ENCODE measurements around the gene VAV1.
"Not testable (repeated sequence)": the region's sequence is repeated elsewhere in the genome, so short reads cannot be mapped to it uniquely, and the experiment has no call there.

Gene VAV1

DNA sequence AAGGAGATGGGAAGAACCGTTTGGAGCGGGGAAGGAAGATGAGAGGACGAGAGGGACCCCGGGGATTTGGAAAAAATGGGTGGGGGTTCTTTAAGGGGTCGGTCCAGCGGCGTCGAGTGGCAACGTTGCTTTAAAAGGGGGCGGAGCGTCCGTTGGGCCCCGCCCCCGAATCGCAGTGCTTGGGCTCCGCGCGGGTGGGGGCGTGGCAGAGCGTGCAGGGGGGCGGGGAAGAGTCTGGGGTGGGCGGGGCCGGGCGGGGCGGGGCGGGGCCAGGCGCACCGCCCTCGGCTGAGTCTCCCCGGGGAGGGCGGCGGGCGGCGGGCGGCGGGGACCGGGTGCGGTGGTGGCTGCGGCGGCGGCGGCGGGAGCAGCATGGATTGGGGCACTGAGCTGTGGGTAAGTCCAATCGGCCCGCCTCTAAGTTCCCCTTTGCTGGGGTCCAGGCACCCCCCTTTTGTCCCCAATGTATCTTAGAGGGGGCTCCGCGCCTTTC, 33.1 kb upstream of the VAV1 start, which contains the start of gene TRIP10:
TSS of gene TRIP10 (plus strand) at position 291 of the 493 bp plus-strand sequence. CDS start at position 373, 82 bp downstream.
- peak within 1 kb of the TSS; percentile 87 to 95 for H3K4me3 ChIP-seq (ENCODE audit: low read depth in 1 of 2, low read length in 2 of 2)
- no peaks in the 10 kb centered on the region for H3K27me3 ChIP-seq (ENCODE audit: control insufficient read depth in 1 of 2, insufficient read depth in 2 of 2, low read length in 2 of 2)
- peaks cover 15% of the 10 kb centered on the region for H3K36me3 ChIP-seq (ENCODE audit: insufficient read depth, low read length)
- H3K27ac ChIP-seq (ENCODE audit: low read depth, low read length): peak within 1 kb of the TSS; percentile 98
- no peaks in the 10 kb centered on the region for H3K9me3 ChIP-seq (ENCODE audit: low read length)
- peaks cover 40% of the 10 kb centered on the region for H3K4me1 ChIP-seq (ENCODE audit: insufficient read depth, low read length)
- H3K9ac ChIP-seq (ENCODE audit: low read length): peak within 1 kb of the TSS; percentile 80

DNA sequence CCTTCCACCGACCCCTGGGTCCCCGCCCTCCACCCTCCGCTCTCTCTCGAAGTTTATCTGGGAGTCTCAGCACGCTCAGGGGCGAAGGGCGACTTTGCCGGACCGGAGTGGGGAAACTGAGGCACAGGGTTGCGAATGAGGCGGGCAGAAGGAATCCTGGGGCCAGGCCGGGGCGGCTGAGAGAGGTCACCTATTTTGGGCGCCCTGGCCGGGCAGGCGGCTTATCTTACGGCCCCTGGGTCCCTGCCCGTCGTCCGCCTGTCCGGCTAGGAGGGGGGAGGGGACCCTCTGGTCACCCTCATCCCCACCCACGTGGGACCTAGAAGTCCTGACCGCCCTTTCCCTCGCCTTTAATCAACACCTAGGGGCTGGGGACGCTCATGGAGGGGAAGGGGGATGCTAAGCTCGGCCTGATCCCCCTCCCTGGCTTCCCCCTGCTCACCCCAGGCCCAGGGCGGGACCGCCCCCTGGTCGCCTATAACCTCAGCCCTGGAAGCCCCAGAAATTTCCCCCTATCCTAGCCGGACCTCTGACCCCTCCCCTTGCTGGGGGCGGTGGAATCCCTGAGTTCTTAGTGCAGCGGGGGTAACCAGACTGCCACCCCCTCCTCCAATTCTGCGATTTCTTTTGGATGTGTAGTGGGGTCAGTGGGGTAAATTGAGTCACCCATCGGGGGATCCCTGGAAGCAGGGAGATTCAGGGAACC, 32.5 kb upstream of the VAV1 start:
- Histone ChIP-seq H3K36me3 (ENCODE audit: insufficient read depth, low read length) (peaks cover 16% of the 10 kb centered on the region), H3K4me1 (ENCODE audit: insufficient read depth, low read length) (peaks cover 46% of the 10 kb centered on the region)

DNA sequence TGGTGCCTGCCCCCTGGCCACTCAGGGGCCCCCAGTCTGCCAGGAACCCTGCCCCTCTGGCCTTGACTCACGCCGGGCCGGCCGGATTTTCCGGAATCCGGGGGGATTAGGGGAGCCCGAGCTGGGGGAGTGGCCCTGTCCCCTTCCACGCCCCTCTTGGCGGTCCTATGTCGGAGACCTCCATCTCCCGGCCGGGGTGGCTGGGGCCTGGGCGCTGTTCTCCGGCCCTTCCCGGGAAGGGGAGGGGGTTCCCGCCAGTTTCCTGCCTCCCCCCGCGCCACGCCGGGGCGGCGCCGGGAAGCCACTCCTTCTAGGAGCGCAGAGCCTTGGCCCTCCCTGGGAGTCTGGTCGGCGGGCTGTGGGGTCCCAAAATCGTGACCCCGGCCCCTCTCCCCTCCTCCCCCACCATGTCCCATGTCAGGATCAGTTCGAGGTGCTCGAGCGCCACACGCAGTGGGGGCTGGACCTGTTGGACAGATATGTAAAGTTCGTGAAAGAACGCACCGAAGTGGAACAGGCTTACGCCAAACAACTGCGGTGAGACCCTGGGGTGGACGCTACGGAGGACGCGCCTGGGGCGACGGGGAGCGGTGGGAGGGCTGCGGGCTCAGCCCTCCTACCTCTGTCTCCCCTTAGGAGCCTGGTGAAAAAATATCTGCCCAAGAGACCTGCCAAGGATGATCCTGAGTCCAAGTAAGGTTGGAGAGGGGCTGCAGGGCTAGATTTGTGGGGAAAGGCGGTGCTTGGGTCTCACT, 31.7 kb upstream of the VAV1 start:
- peak overlapping the region; percentile 92 for H3K27ac ChIP-seq (ENCODE audit: low read depth, low read length)
- peaks cover 21% of the 10 kb centered on the region for H3K36me3 ChIP-seq (ENCODE audit: insufficient read depth, low read length)
- H3K4me1 ChIP-seq (ENCODE audit: insufficient read depth, low read length): peaks cover 46% of the 10 kb centered on the region
- H3K9me3 ChIP-seq (ENCODE audit: low read length): no peaks in the 10 kb centered on the region
- H3K4me3 ChIP-seq (ENCODE audit: low read depth in 1 of 2, low read length in 2 of 2): peak overlapping the region; percentile 87 to 95
- peak overlapping the region; percentile 80 for H3K9ac ChIP-seq (ENCODE audit: low read length)
- no peaks in the 10 kb centered on the region for H3K27me3 ChIP-seq (ENCODE audit: control insufficient read depth in 1 of 2, insufficient read depth in 2 of 2, low read length in 2 of 2)

More for the DNA sequence above, 32.5 kb upstream of the VAV1 start:
- Histone ChIP-seq H3K9ac (ENCODE audit: low read length) (peak overlapping the region; percentile 80), H3K27ac (ENCODE audit: low read depth, low read length) (peak overlapping the region; percentile 92), H3K4me3 (ENCODE audit: low read depth in 1 of 2, low read length in 2 of 2) (peak overlapping the region; percentile 87 to 95), H3K27me3 (ENCODE audit: control insufficient read depth in 1 of 2, insufficient read depth in 2 of 2, low read length in 2 of 2) (no peaks in the 10 kb centered on the region), H3K9me3 (ENCODE audit: low read length) (no peaks in the 10 kb centered on the region)

DNA sequence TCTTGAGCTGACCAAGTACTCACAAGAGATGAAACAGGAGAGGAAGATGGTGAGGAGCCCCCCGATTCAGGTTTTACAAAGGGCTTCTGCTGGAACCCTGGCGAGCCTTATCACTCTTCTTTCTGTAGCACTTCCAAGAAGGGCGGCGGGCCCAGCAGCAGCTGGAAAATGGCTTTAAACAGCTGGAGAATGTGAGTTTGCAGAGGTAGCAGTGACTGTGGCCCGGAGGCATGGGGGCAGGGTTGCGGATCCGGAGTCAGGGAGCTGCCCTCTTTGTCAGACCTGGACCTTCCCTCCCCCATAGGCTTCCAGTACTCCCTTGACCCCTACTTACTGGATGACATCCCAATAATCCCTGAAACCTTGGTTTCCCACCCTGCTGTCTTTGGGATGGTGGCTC, 29.4 kb upstream of the VAV1 start:
- no peaks in the 10 kb centered on the region for H3K9me3 ChIP-seq (ENCODE audit: low read length)
- H3K4me3 ChIP-seq (ENCODE audit: low read depth in 1 of 2, low read length in 2 of 2): no peak overlapping the region
- H3K4me1 ChIP-seq (ENCODE audit: insufficient read depth, low read length): peaks cover 37% of the 10 kb centered on the region
- no peak overlapping the region for H3K9ac ChIP-seq (ENCODE audit: low read length)
- H3K27ac ChIP-seq (ENCODE audit: low read depth, low read length): no peak overlapping the region
- peaks cover 37% of the 10 kb centered on the region for H3K36me3 ChIP-seq (ENCODE audit: insufficient read depth, low read length)
- H3K27me3 ChIP-seq (ENCODE audit: control insufficient read depth in 1 of 2, insufficient read depth in 2 of 2, low read length in 2 of 2): no peaks in the 10 kb centered on the region

DNA sequence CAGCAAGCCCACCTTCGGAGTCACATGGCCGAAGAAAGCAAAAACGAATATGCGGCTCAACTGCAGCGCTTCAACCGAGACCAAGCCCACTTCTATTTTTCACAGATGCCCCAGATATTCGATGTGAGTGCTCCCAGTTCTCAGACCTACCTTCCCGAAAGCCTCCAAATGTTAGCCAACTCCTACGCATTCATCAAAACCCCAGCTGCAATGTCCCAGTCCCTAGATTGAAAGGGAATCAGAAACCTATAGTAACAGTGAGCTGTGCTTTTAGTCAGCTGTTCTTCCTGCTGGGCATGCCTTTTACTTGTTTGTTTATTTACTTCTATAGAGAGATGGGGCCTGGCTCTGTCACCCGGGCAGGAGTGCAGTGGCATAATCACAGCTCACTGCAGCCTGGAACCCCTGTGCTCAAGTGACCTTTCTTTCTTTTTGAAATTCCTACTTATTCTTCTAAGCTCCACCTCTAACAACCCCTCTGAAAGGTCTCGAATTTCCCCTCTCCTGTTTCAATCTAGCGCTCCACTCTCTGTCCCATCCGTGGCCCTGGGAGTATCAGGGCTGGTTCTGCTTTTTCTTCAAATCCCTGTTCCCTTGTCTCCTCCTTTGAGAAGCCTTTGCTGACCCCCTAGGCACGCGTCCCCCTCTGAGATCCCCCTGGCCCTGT, 28.7 kb upstream of the VAV1 start:
- Histone ChIP-seq H3K4me1 (ENCODE audit: insufficient read depth, low read length) (peaks cover 29% of the 10 kb centered on the region), H3K4me3 (ENCODE audit: low read depth in 1 of 2, low read length in 2 of 2) (peak overlapping the region in 1 of 2 donors; percentile 39)

DNA sequence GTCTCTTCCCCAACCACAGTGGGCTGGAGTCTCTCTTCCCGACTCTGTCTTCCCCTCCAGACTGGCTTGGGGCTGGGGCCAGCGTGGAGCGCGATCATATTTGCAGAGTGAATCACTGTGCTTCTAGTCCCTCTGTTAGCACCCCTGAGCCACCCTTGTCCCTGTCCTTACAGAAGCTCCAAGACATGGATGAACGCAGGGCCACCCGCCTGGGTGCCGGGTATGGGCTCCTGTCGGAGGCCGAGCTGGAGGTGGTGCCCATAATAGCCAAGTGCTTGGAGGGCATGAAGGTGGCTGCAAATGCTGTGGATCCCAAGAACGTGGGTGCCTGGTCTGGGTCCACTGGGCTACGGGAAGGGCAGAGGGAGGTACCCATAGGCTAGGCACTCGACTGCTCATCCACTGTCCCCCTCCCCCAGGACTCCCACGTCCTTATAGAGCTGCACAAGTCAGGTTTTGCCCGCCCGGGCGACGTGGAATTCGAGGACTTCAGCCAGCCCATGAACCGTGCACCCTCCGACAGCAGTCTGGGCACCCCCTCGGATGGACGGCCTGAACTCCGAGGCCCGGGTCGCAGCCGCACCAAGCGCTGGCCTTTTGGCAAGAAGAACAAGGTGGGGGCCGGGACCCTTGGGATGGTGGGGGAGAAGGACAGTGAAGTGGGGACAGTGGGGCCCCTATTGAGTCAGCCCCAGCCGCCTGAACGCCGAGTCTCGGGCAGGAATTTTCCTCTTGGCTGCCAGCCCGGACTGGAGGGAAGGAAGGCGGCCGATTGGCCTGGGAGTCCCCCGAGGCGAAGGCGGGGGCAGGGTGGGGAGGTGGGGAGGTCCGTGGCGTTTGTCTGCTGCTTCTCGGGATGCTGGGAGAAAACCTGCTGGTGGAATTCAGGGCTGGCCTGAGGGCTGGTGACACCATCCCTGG, 27.9 kb upstream of the VAV1 start:
- Histone ChIP-seq H3K4me1 (ENCODE audit: insufficient read depth, low read length) (peaks cover 25% of the 10 kb centered on the region), H3K9ac (ENCODE audit: low read length) (peak overlapping the region; percentile 53), H3K36me3 (ENCODE audit: insufficient read depth, low read length) (peaks cover 50% of the 10 kb centered on the region)

More for the DNA sequence above, 28.7 kb upstream of the VAV1 start:
- Histone ChIP-seq H3K27me3 (ENCODE audit: control insufficient read depth in 1 of 2, insufficient read depth in 2 of 2, low read length in 2 of 2) (no peaks in the 10 kb centered on the region), H3K36me3 (ENCODE audit: insufficient read depth, low read length) (peaks cover 45% of the 10 kb centered on the region), H3K27ac (ENCODE audit: low read depth, low read length) (peak overlapping the region; percentile 88), H3K9ac (ENCODE audit: low read length) (peak overlapping the region; percentile 53), H3K9me3 (ENCODE audit: low read length) (no peaks in the 10 kb centered on the region)

DNA sequence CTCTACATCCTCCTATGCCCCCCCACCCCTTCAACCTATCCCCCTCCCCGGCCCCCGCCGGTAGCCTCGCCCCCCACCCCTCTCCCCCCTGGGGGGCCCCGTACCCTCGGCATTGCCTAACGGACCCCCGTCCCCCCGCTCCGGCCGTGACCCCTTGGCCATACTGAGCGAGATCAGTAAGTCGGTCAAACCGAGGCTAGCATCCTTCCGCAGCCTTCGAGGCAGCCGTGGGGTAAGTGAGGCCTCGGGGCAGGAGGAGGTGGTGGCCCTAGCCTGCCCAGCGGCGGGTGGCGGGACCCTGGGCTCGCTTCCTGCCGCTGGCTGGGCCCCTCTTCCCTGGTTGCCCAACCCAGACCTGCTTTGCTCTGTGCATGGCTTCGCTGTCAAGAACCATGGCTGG, 26.5 kb upstream of the VAV1 start:
- Histone ChIP-seq H3K4me3 (ENCODE audit: low read depth in 1 of 2, low read length in 2 of 2) (no peak overlapping the region), H3K27ac (ENCODE audit: low read depth, low read length) (no peak overlapping the region), H3K36me3 (ENCODE audit: insufficient read depth, low read length) (peaks cover 60% of the 10 kb centered on the region), H3K4me1 (ENCODE audit: insufficient read depth, low read length) (peaks cover 25% of the 10 kb centered on the region), H3K9me3 (ENCODE audit: low read length) (no peaks in the 10 kb centered on the region), H3K9ac (ENCODE audit: low read length) (no peak overlapping the region), H3K27me3 (ENCODE audit: control insufficient read depth in 1 of 2, insufficient read depth in 2 of 2, low read length in 2 of 2) (no peaks in the 10 kb centered on the region)

More for the DNA sequence above, 27.9 kb upstream of the VAV1 start:
- Histone ChIP-seq H3K27me3 (ENCODE audit: control insufficient read depth in 1 of 2, insufficient read depth in 2 of 2, low read length in 2 of 2) (no peaks in the 10 kb centered on the region), H3K9me3 (ENCODE audit: low read length) (no peaks in the 10 kb centered on the region), H3K4me3 (ENCODE audit: low read depth in 1 of 2, low read length in 2 of 2) (peak overlapping the region; percentile 2 to 39), H3K27ac (ENCODE audit: low read depth, low read length) (peak overlapping the region; percentile 88)

DNA sequence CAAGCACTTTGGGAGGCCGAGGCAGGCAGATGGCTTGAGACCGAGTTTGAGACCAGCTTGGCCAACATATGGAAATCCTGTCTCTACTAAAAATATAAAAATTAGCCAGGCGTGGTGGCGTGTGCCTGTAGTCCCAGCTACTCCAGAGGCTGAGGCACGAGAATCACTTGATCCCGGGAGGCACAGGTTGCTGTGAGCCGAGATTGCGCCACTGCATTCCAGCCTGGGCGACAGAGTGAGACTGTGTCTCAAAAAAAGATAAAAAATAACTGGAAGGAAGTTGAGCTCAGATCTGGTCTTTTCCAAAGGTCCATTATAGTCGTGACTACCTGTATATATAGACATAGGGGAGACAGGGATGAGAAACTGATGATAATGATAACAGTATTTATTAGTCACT, 24.0 kb upstream of the VAV1 start:
- peaks cover 67% of the 10 kb centered on the region for H3K36me3 ChIP-seq (ENCODE audit: insufficient read depth, low read length)
- not testable (repeated sequence) for H3K4me3 ChIP-seq (ENCODE audit: low read depth in 1 of 2, low read length in 2 of 2); H3K9me3 ChIP-seq (ENCODE audit: low read length); H3K27me3 ChIP-seq (ENCODE audit: control insufficient read depth in 1 of 2, insufficient read depth in 2 of 2, low read length in 2 of 2); H3K9ac ChIP-seq (ENCODE audit: low read length); H3K27ac ChIP-seq (ENCODE audit: low read depth, low read length)
- H3K4me1 ChIP-seq (ENCODE audit: insufficient read depth, low read length): peaks cover 27% of the 10 kb centered on the region

DNA sequence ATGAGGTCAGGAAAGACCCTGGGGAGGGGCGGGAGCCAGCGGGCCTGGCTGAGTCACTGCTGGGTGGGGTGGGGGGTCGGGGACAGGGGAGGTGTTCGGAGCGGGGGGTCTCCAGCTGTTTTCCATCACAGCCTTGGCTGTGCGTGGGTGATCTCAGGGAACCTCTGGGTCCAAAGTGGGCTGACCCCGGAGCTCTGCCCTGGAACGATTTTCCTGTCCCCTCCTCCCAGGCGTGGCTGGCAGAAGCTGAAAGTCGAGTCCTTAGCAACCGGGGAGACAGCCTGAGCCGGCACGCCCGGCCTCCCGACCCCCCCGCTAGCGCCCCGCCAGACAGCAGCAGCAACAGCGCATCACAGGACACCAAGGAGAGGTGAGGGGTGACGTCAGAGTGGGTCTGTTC, 22.4 kb upstream of the VAV1 start:
- Histone ChIP-seq H3K4me1 (ENCODE audit: insufficient read depth, low read length) (peaks cover 13% of the 10 kb centered on the region), H3K9ac (ENCODE audit: low read length) (no peak overlapping the region), H3K27ac (ENCODE audit: low read depth, low read length) (no peak overlapping the region), H3K4me3 (ENCODE audit: low read depth in 1 of 2, low read length in 2 of 2) (no peak overlapping the region), H3K9me3 (ENCODE audit: low read length) (no peaks in the 10 kb centered on the region), H3K36me3 (ENCODE audit: insufficient read depth, low read length) (peaks cover 58% of the 10 kb centered on the region), H3K27me3 (ENCODE audit: control insufficient read depth in 1 of 2, insufficient read depth in 2 of 2, low read length in 2 of 2) (no peaks in the 10 kb centered on the region)

DNA sequence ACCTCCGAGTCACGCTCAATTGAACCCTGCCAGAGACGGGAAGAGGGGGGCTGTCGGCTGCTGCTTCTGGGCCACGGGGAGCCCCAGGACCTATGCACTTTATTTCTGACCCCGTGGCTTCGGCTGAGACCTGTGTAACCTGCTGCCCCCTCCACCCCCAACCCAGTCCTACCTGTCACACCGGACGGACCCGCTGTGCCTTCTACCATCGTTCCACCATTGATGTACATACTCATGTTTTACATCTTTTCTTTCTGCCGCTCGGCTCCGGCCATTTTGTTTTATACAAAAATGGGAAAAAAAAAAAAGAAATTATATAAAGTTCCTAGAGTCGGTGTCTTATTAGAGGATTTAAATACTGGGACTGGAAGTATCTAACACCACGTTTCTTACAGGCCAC, 21.3 kb upstream of the VAV1 start:
- Histone ChIP-seq H3K27ac (ENCODE audit: low read depth, low read length) (no peak overlapping the region), H3K9me3 (ENCODE audit: low read length) (no peaks in the 10 kb centered on the region), H3K9ac (ENCODE audit: low read length) (no peak overlapping the region), H3K36me3 (ENCODE audit: insufficient read depth, low read length) (peaks cover 50% of the 10 kb centered on the region), H3K4me3 (ENCODE audit: low read depth in 1 of 2, low read length in 2 of 2) (no peak overlapping the region), H3K4me1 (ENCODE audit: insufficient read depth, low read length) (peaks cover 6% of the 10 kb centered on the region), H3K27me3 (ENCODE audit: control insufficient read depth in 1 of 2, insufficient read depth in 2 of 2, low read length in 2 of 2) (no peaks in the 10 kb centered on the region)
